ENCODE measurements around the gene NDUFS8. TPM values are rescaled to one million over a fixed set of nuclear protein-coding genes. Genes with fewer than 3 reads are reported as not detected.

The NDUFS8 gene
- total and polyA plus RNA-seq, 2 of the 13 experiments (the other 11 are each of a cell fraction or from before 2014, with no cell fraction given): 96.7 to 158 TPM

DNA sequence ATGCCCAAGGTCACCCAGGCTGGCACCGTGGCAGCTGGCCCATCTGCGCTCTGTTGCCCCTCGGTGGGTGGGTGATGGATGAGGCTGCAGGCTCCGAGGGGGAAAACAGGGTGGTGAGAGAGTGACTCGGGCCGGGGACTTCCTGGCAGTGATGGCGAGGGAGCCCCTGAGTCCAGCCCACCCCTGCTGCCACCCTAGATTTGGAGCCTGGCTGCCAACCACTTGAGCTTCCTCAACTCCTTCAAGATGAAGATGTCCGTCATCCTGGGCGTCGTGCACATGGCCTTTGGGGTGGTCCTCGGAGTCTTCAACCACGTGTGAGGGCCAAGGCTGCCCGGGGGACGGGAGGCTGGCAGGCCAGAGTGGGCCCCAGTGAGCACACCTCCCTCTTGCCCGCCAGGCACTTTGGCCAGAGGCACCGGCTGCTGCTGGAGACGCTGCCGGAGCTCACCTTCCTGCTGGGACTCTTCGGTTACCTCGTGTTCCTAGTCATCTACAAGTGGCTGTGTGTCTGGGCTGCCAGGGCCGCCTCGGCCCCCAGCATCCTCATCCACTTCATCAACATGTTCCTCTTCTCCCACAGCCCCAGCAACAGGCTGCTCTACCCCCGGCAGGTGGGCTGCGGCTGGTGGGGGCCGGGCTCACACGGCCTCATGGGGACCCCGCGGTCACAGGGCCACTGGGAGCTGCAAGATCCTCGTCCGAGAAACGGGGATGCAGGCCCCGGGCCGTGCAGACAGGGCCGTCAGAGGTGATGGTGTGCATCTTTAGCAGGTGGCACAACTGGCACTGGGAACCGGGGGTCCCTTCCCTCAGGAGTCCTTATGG, 18.4 kb downstream of the NDUFS8 start:
- H4K20me1 ChIP-seq (ENCODE audit: insufficient read depth, low read length): peaks cover 5% of the 10 kb centered on the region; the same call in 1 of the 2 replicates
- CTCF ChIA-PET (ENCODE audit: low intra/inter-chr PET ratio, low total read pairs): no interaction called here
- no peaks in the 10 kb centered on the region for H3K9me3 ChIP-seq (ENCODE audit: low read length)
- H3K4me2 ChIP-seq (ENCODE audit: low read depth, low read length): no peak overlapping the region
- no peak overlapping the region for H2AFZ ChIP-seq (ENCODE audit: low read length)
- intact Hi-C loops (cut with micrococcal nuclease; ENCODE audit: unreplicated experiment): no loop called here
- H3K9ac ChIP-seq (ENCODE audit: insufficient read depth, low read depth, low read length): no peak overlapping the region
- H3K27me3 ChIP-seq (ENCODE audit: control insufficient read depth in 1 of 2, insufficient read depth in 2 of 2, low read length in 2 of 2): no peaks in the 10 kb centered on the region
- no TSS peak for BruUV-seq (replicated peaks)
- ATAC-seq: no peak; the same call in 2 of the 3 replicates
- FAIRE-seq: no peak
- H3K27ac ChIP-seq (ENCODE audit: extremely low read length, insufficient read depth, low read length): no peak overlapping the region
- H3K79me2 ChIP-seq (ENCODE audit: insufficient read depth, low read length): no peaks in the 10 kb centered on the region
- H3K4me3 ChIP-seq (replicated peaks in 1 of 3; ENCODE audit: insufficient read depth in 1 of 3, low read depth in 2 of 3, low read length in 3 of 3): no peak overlapping the region
- in situ Hi-C loops (cut with HindIII; ENCODE audit: extremely low pct_ligation_motif_present, low pct_unique_long_range_greater_than_20kb): no loop called here
- no peaks in the 10 kb centered on the region for H3K4me1 ChIP-seq (ENCODE audit: insufficient read depth, low read length)
- H3K36me3 ChIP-seq (replicated peaks in 1 of 2; ENCODE audit: control insufficient read depth in 1 of 2, insufficient read depth in 2 of 2, low read length in 2 of 2): peaks cover 16 to 39% of the 10 kb centered on the region in 2 experiments
- DNase-seq (ENCODE audit: low spot score): no peak
- POLR2A ChIA-PET: no interaction called here
- TF ChIP-seq ZNF839 (CRISPR knock-in tag; IDR thresholded peaks at IDR 0.05; ENCODE audit: borderline replicate concordance) (no peak), NKX3-1 (CRISPR knock-in tag; IDR thresholded peaks at IDR 0.05) (no peak), GPN1 (CRISPR knock-in tag; IDR thresholded peaks at IDR 0.05; ENCODE audit: borderline replicate concordance) (no peak), RBFOX2 (IDR thresholded peaks at IDR 0.05; ENCODE audit: low read depth, low read length) (0 out of 2 replicates have a peak, but pooled peaks have one; percentile 23), IKZF4 (CRISPR knock-in tag; IDR thresholded peaks at IDR 0.05; ENCODE audit: borderline replicate concordance, low read depth, not compliant biosample characterization) (no peak), HNRNPL (IDR thresholded peaks at IDR 0.05; ENCODE audit: low read depth, low read length) (peak; percentile 68; the same call in 1 of the 2 replicates), AGO2 (optimal IDR thresholded peaks at IDR 0.05; ENCODE audit: low read depth, low read length) (peak; percentile 16), GATA4 (IDR thresholded peaks at IDR 0.05; ENCODE audit: borderline replicate concordance, low read depth) (no peak), TOE1 (CRISPR knock-in tag; IDR thresholded peaks at IDR 0.05) (no peak), DPF2 (CRISPR knock-in tag; IDR thresholded peaks at IDR 0.05; ENCODE audit: borderline replicate concordance, low read depth) (no peak), ZNF414 (CRISPR knock-in tag; IDR thresholded peaks at IDR 0.05) (no peak), ZNF503 (CRISPR knock-in tag; IDR thresholded peaks at IDR 0.05) (no peak), ZC3H13 (CRISPR knock-in tag; IDR thresholded peaks at IDR 0.05) (no peak)
- 96% methylated on average over 21 of the region's 35 CpGs for WGBS (ENCODE audit: low lambda C conversion rate)
